K562 (cell line): ENCODE data around the gene VRK1. TPM values are rescaled to one million over a fixed set of nuclear protein-coding genes. Genes with fewer than 3 reads are reported as not detected.

Experiments
- CBX8 ChIP-seq: fragments of 200-600 bp; sonication (generic); IDR thresholded peaks from 2 replicates; pipeline ENCODE4 v1.6.1; 2012; ENCODE audit warnings: borderline replicate concordance, mixed run types, low read depth, mild to moderate bottlenecking, moderate library complexity, mixed read lengths, low read length, control low read depth, inconsistent platforms; ENCODE audit not compliant: poor library complexity, severe bottlenecking; ENCODE audit errors: extremely low read depth
- FOXJ2 ChIP-seq: fragments of 200-800 bp; sonication (Bioruptor generic); IDR thresholded peaks from 2 replicates; pipeline ENCODE4 v1.6.1; 2016; ENCODE audit warnings: missing genetic modification characterization, missing compliant biosample characterization
- IFI16 ChIP-seq: fragments of 250-450 bp; sonication (Bioruptor Pico); IDR thresholded peaks from 2 replicates; pipeline ENCODE4 v2.1.2; 2022; ENCODE audit warnings: mild to moderate bottlenecking, inconsistent platforms
- SIN3A ChIP-seq, 2 experiments: fragments of 150-350 bp in 1 of 2; IDR thresholded peaks; 2 replicates each; pipeline ENCODE4 v1.6.1; 2011 to 2016; ENCODE audit warnings: borderline replicate concordance in 2 of 2, low read depth in 2 of 2, low read length in 2 of 2, mild to moderate bottlenecking in 2 of 2, moderate library complexity in 2 of 2; ENCODE audit not compliant: control insufficient read depth in 1 of 2
- polyA plus RNA-seq, 8 experiments: library from polyadenylated mRNA; depleted of rRNA in 4 of 8; stranded (reverse) in 5 of 8; unstranded in 3 of 8; fragments of >200 nt; fragmentation: Nextera tagmentation in 2 of 8; fragmentation: Illumina TruSeq in 1 of 8; extraction: Ambion mirVana in 2 of 8; extraction: Trizol in 1 of 8; gene quantifications; 2 replicates each; pipeline versions ENCODE4 v1.2.1 to v1.2.3, GENCODE V29; 2011 to 2014; ENCODE audit warnings: inconsistent platforms in 1 of 8, missing spikeins in 1 of 8
- total RNA-seq, 7 experiments: library from RNA; depleted of rRNA in 6 of 7; stranded (reverse); fragments of >200 nt in 6 of 7; fragmentation: Illumina TruSeq in 2 of 7; extraction: Trizol in 2 of 7; gene quantifications; 2 replicates each; pipeline versions ENCODE4 v1.2.1 to v1.2.3, GENCODE V29; 2011 to 2021; ENCODE audit warnings: low replicate concordance in 1 of 7
- TF ChIP-seq, protein P1 (sequence below): fragments of 250-450 bp; sonication (Bioruptor Pico); IDR thresholded peaks from 2 replicates; pipeline ENCODE4 v1.8.0; 2022; ENCODE audit warnings: inconsistent platforms, mild to moderate bottlenecking, moderate library complexity, borderline replicate concordance
- TF ChIP-seq, protein P2 (sequence below): fragments of 450-650 bp; conservative IDR thresholded peaks from 2 replicates; pipeline ENCODE4 v1.6.1; 2016; ENCODE audit warnings: missing genetic modification characterization, low read depth, mild to moderate bottlenecking, control low read depth, missing compliant biosample characterization
- TF ChIP-seq, protein P3 (sequence below): fragments of 450-650 bp; IDR thresholded peaks from 2 replicates; pipeline ENCODE4 v1.6.1; 2017; ENCODE audit warnings: antibody characterized with exemption, mild to moderate bottlenecking
- TF ChIP-seq, protein P4 (sequence below): sonication (generic); formaldehyde crosslinking; IDR thresholded peaks from 2 replicates; pipeline ENCODE4 v1.8.1; 2023; ENCODE audit warnings: missing genetic modification reagents, mild to moderate bottlenecking, borderline replicate concordance

VRK1 gene
- total and polyA plus RNA-seq, 9 of the 15 experiments (the other 6 are each of a cell fraction or from before 2014, with no cell fraction given), result 83.6 to 177 (median 116) TPM

DNA sequence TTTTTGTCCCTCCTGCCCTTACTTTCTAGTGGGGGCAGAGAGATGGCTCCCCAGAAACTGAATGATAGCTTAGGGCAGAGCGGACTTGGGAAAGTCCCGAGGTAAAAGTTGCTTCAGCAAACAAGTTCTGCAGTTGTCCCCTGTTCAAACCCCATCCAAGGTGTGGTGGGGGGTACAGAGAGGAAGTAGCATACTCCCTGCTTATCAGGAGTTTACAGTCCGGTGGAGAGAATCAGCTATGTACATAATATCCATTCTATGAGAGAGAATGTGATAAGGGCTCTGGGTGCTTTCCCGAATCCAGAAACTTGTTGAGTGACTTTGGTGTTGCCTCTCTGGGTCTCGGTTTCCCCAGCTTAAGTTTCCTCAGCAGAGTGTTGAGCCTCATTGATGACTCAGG is 40.4 kb upstream of the VRK1 start (continued):
- TF ChIP-seq, protein P1, sequence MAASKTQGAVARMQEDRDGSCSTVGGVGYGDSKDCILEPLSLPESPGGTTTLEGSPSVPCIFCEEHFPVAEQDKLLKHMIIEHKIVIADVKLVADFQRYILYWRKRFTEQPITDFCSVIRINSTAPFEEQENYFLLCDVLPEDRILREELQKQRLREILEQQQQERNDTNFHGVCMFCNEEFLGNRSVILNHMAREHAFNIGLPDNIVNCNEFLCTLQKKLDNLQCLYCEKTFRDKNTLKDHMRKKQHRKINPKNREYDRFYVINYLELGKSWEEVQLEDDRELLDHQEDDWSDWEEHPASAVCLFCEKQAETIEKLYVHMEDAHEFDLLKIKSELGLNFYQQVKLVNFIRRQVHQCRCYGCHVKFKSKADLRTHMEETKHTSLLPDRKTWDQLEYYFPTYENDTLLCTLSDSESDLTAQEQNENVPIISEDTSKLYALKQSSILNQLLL (CRISPR knock-in tag), result no peak
- no peak for TF ChIP-seq FOXJ2 (tag)
- TF ChIP-seq, protein P2, sequence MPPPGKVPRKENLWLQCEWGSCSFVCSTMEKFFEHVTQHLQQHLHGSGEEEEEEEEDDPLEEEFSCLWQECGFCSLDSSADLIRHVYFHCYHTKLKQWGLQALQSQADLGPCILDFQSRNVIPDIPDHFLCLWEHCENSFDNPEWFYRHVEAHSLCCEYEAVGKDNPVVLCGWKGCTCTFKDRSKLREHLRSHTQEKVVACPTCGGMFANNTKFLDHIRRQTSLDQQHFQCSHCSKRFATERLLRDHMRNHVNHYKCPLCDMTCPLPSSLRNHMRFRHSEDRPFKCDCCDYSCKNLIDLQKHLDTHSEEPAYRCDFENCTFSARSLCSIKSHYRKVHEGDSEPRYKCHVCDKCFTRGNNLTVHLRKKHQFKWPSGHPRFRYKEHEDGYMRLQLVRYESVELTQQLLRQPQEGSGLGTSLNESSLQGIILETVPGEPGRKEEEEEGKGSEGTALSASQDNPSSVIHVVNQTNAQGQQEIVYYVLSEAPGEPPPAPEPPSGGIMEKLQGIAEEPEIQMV (tag), result no peak
- no peak for TF ChIP-seq SIN3A (IDR thresholded peaks at IDR 0.05; ENCODE audit: borderline replicate concordance in 2 of 2, control insufficient read depth in 1 of 2, low read depth in 2 of 2, low read length in 2 of 2)
- TF ChIP-seq IFI16 (CRISPR knock-in tag), result no peak
- TF ChIP-seq, protein P3, sequence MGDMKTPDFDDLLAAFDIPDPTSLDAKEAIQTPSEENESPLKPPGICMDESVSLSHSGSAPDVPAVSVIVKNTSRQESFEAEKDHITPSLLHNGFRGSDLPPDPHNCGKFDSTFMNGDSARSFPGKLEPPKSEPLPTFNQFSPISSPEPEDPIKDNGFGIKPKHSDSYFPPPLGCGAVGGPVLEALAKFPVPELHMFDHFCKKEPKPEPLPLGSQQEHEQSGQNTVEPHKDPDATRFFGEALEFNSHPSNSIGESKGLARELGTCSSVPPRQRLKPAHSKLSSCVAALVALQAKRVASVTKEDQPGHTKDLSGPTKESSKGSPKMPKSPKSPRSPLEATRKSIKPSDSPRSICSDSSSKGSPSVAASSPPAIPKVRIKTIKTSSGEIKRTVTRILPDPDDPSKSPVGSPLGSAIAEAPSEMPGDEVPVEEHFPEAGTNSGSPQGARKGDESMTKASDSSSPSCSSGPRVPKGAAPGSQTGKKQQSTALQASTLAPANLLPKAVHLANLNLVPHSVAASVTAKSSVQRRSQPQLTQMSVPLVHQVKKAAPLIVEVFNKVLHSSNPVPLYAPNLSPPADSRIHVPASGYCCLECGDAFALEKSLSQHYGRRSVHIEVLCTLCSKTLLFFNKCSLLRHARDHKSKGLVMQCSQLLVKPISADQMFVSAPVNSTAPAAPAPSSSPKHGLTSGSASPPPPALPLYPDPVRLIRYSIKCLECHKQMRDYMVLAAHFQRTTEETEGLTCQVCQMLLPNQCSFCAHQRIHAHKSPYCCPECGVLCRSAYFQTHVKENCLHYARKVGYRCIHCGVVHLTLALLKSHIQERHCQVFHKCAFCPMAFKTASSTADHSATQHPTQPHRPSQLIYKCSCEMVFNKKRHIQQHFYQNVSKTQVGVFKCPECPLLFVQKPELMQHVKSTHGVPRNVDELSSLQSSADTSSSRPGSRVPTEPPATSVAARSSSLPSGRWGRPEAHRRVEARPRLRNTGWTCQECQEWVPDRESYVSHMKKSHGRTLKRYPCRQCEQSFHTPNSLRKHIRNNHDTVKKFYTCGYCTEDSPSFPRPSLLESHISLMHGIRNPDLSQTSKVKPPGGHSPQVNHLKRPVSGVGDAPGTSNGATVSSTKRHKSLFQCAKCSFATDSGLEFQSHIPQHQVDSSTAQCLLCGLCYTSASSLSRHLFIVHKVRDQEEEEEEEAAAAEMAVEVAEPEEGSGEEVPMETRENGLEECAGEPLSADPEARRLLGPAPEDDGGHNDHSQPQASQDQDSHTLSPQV, result no peak
- TF ChIP-seq CBX8, result no peak
- TF ChIP-seq, protein P4, sequence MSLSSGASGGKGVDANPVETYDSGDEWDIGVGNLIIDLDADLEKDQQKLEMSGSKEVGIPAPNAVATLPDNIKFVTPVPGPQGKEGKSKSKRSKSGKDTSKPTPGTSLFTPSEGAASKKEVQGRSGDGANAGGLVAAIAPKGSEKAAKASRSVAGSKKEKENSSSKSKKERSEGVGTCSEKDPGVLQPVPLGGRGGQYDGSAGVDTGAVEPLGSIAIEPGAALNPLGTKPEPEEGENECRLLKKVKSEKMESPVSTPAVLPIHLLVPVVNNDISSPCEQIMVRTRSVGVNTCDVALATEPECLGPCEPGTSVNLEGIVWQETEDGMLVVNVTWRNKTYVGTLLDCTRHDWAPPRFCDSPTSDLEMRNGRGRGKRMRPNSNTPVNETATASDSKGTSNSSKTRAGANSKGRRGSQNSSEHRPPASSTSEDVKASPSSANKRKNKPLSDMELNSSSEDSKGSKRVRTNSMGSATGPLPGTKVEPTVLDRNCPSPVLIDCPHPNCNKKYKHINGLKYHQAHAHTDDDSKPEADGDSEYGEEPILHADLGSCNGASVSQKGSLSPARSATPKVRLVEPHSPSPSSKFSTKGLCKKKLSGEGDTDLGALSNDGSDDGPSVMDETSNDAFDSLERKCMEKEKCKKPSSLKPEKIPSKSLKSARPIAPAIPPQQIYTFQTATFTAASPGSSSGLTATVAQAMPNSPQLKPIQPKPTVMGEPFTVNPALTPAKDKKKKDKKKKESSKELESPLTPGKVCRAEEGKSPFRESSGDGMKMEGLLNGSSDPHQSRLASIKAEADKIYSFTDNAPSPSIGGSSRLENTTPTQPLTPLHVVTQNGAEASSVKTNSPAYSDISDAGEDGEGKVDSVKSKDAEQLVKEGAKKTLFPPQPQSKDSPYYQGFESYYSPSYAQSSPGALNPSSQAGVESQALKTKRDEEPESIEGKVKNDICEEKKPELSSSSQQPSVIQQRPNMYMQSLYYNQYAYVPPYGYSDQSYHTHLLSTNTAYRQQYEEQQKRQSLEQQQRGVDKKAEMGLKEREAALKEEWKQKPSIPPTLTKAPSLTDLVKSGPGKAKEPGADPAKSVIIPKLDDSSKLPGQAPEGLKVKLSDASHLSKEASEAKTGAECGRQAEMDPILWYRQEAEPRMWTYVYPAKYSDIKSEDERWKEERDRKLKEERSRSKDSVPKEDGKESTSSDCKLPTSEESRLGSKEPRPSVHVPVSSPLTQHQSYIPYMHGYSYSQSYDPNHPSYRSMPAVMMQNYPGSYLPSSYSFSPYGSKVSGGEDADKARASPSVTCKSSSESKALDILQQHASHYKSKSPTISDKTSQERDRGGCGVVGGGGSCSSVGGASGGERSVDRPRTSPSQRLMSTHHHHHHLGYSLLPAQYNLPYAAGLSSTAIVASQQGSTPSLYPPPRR (CRISPR knock-in tag), result no peak
